ENCODE data around the gene YARS1.

DNA sequence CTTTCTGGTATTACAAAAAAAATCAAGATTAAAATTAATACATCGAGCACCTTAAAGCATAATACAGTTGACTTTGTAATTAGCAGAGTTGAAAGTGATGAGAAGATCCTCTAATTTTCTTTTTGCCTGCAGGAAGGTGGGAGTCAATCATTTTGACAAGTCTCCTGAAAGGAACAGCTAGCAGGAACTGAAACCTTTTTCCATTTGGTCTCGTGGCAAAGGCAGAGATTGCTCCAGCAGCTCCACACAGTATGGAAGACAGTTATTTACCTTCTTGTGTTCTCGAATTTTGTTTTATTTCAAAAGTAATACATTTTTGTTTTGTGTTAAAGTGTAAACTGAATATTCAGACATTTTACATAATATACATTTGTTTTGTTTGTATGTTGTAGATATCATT, 8.0 kb upstream of the YARS1 start:
- TF ChIP-seq EZH2 (IDR thresholded peaks at IDR 0.05) = no peak
- no peak for TF ChIP-seq POLR2AphosphoS5 (IDR thresholded peaks at IDR 0.05; ENCODE audit: borderline replicate concordance, low read depth, low read length)
- no peak for TF ChIP-seq FOXP2 (optimal IDR thresholded peaks at IDR 0.05; ENCODE audit: control extremely low read depth, extremely low read length, insufficient read depth)

All from SK-N-MC (cell line).